GM21723 (cell line): ENCODE data around the gene VPS11.

Source experiments
- ATAC-seq: cut with Tn5 transposase; IDR thresholded peaks from one replicate; pipeline ENCODE4 v1.9.1; 2021; ENCODE audit warnings: mild to moderate bottlenecking, moderate library complexity; ENCODE audit not compliant: unreplicated experiment

Gene VPS11

DNA sequence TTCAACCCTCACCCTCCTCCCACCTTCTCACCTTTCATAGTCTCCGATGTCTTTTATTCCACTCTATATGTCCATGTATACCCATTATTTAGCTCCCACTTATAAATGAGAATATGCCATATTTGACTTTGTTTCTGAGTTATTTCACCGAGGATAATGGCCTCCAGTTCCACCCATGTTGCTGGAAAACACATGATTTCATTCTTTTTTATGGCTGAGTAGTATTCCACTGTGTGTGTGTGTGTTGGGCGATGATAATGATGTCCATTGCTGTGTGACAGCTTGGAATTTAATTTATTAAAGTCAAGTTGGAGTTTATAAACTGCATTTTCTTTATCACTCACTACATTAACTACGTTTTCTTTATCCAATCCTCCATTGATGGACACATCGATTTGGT, 50.6 kb downstream of the VPS11 start:
- ATAC-seq, result no peak

DNA sequence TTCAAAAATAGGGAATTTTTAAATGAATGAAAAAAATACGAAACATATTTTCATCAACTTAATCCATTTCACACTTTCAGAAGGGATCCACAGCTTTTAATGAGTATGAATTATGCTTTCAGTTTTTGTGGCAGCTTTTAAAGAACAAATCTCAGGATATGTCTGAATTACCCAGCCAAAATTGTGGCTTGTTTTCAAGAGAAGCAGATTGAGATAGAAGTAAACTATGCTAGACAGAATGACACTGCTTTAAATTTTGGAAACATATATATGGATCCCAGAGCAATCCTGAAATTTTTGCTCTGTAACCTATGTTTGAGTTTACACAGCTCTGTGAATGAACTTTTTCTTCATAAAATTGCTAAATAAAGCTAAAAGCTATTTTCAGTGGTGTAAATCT, 51.3 kb downstream of the VPS11 start:
- no peak for ATAC-seq

DNA sequence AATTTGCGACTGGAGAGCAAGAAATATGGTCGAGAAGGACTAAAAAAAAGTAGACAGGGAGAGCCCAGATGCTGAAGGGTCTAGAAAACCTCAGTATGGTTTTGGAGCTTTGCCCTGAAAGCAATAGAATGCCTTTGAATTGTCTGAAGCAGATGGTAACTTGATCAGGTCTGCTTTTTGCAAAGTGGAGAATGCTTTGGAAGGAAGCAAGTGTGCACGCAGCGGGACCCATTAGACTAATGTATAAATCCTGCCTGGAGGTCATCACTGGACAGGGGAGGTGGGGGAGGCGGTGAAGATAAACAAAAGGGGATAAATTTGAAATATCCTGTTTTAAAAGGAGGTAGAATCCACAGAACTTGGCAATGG, 53.0 kb downstream of the VPS11 start:
- no peak for ATAC-seq

DNA sequence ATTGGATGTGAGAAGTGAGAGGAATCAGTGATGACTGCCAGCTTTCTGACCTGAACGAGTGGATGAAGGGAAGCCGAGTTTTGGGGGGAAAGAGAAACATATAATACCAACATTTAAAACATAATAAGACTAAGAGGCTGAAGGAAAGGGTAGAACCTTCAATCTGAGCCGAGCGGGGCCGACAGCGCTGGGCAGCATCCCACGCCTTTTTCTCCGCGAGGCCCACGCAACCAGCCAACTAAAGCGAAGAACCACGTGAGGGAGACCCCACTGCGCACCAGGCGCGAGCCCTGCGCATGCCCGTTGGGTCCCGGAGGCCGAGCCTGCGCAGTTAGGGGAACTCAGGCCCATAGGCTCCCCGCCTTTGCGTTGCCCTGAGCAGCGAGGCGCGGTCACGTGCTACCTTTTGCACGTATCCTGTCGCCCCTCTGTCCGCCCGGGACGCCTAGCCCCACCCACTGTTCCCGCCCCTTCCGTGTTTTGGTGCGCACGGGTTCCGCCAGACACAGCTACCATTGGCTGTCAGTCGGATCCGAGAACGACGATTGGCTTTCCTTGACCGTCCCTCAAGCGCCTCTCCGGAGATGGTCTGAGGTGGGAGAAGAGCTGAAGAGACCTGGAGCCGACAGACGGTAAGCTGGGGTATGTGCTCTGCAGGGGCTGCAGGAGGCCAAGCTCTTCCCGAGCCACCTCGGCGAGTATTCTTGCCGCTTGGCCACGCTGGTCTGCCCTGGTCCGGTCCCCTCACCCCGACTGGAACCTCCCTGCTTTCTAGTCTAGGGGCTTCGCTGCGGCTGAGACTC, 53.6 kb downstream of the VPS11 start, which contains the start of gene HINFP:
TSS of gene HINFP (plus strand) at position 573 of the 803 bp plus-strand sequence. CDS start 5,365 bp downstream, outside the sequence.
- ATAC-seq, result peak; percentile 94

DNA sequence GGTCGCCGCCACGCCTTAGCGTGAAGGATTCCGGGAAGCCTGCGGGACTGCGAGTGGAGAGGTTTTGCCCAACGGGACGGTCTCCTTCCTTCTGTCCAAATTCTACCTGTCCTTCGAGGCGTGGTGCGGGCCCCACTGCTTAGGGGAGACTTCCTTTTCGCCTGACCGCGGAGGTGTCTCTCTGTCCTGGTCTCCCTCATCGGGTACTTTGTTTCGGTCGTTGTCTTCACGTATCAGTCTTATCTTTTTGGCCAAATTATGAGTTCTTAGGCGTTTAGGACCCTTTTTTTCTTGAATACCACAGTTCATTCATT, 54.1 kb downstream of the VPS11 start:
- ATAC-seq, result peak; percentile 18

DNA sequence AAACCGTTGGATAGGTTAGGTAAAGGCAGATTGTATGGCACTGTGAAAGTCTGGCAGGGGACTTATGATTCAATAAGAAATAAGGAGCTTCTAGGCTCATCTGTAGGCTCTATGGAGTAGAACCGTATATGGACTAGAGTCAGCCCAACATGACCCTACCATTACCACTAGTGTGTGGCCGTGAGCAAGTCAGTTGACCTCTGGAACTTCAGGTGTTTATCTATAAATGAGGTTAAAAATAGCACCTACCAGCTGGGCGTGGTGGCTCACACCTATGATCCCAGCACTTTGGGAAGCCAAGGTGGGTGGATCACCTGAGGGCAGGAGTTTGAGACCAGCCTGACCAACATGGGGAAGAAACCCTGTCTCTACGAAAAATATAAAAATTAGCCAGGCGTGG, 58.2 kb downstream of the VPS11 start:
- no peak for ATAC-seq

DNA sequence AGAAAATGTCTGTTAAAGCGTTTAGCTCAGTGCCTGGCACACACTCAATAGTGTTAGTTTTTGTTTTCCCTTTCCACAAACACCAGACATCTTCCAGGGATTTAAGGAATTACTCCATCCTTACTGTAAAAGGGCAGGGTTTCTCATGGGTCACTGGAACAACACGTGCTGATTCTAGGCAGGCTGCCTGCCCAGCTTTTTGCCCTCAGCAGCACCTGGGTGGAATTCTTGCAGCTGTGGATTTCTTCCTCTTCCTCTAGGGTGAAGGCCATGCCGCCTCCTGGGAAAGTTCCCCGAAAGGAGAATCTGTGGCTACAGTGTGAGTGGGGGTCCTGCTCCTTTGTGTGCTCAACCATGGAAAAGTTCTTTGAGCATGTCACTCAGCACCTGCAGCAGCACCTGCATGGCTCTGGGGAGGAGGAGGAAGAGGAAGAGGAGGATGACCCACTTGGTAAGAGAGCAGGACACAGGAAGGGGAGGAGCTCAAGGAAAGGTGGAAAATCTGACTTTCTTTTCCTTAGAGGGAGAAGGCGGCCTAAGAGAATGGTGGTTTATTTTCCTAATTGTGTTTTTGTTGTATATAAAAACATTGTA, 59.2 kb downstream of the VPS11 start:
- ATAC-seq, result no peak

GRCh38 chr11:119130662-119131061, 63.0 kb downstream of the VPS11 start:
- ATAC-seq, result no peak
